GM12865 (cell line): ENCODE data around the gene HCCS.

Source experiments
- DNase-seq: peaks from one replicate; pipeline ENCODE4 v3.0.0; 2010; ENCODE audit warnings: low read depth
- H3K4me3 ChIP-seq: 2 replicates; pipeline ENCODE4 v1.5.1; 2011; ENCODE audit warnings: mild to moderate bottlenecking, low read depth, low read length, control low read depth
- TF ChIP-seq, protein P1 (sequence below): IDR thresholded peaks from 2 replicates; pipeline ENCODE4 v1.5.1; 2011; ENCODE audit warnings: low read length, control low read depth, low read depth, inconsistent platforms; ENCODE audit not compliant: insufficient read depth; ENCODE audit errors: missing control alignments

Gene HCCS

DNA sequence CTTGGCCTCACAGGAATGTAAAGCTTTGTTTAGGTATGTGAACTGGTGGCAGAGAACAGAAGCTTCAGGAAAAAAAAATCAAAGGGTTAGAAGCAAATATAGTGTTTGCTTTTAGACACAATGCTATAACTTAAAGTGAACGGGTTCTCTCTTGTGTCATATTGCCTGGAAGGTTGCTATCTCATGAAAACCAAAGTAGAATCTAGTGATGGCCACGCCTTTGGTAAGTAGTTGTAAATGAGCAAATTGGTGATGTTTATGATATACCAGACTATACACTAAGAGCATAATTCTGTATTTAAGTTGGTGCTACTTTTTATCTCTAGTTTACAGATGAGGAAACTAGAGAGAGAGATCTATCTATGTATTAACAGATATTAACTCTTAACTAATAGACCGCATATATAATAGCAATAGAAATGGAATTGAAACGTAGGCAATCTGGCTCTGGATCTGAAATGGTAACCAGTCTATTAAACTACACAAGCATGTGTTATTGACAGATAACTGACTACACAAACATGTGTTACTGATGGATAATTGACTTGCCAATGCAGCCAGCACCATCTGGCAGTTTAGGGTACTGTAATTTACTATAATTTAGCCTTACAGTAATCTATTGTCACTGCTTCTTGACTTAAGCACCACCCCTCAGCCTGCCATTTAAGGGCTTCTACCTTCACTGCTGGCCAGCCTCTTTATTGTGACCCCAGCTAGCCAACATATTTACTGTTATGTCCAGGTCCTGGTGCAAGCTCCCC is 40.8 kb downstream of the HCCS start:
- no peak overlapping the region for H3K4me3 ChIP-seq
- DNase-seq = no peak
- TF ChIP-seq, protein P1, sequence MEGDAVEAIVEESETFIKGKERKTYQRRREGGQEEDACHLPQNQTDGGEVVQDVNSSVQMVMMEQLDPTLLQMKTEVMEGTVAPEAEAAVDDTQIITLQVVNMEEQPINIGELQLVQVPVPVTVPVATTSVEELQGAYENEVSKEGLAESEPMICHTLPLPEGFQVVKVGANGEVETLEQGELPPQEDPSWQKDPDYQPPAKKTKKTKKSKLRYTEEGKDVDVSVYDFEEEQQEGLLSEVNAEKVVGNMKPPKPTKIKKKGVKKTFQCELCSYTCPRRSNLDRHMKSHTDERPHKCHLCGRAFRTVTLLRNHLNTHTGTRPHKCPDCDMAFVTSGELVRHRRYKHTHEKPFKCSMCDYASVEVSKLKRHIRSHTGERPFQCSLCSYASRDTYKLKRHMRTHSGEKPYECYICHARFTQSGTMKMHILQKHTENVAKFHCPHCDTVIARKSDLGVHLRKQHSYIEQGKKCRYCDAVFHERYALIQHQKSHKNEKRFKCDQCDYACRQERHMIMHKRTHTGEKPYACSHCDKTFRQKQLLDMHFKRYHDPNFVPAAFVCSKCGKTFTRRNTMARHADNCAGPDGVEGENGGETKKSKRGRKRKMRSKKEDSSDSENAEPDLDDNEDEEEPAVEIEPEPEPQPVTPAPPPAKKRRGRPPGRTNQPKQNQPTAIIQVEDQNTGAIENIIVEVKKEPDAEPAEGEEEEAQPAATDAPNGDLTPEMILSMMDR = no peak

DNA sequence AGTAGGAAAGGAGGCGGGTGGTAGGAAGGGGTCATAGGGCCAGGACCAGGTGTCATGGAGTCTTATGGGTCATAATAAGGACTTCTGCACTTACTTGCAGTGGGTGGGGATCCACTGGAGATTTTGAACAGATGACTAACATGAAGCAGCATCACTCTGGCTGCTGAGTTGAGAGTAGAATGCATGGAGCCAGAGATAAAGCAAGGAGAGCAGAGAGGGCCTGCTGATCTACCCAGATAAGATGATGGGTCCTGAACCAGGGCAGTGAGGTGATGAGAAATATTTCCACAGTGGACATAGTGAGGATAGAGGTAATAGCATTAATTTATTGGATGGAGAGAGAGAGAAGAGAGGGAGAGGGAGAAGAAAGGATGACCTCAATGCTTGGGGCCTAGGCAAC is 48.0 kb downstream of the HCCS start:
- TF ChIP-seq, protein P1 = no peak
- DNase-seq = no peak
- no peak overlapping the region for H3K4me3 ChIP-seq

DNA sequence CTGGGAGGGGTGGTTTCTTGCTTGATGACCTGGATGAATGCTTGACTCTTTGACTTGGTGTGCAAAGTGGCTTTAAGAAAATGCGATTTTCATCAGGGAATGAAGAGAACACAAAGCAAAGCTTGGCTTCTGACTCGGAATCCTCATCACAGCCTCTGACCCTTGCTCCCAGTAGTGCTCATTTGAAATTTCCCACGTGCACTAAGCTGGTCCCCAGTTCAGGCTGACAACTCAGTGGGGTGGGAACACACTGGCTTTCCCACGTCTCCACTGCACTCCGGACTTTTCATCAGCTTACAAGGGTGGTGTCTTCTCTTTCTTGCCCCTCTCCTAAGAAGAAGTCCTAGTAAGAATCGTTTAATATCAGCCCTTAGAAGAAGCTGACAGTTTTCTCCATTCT is 53.3 kb downstream of the HCCS start:
- TF ChIP-seq, protein P1 = no peak
- H3K4me3 ChIP-seq = no peak overlapping the region
- DNase-seq = no peak

DNA sequence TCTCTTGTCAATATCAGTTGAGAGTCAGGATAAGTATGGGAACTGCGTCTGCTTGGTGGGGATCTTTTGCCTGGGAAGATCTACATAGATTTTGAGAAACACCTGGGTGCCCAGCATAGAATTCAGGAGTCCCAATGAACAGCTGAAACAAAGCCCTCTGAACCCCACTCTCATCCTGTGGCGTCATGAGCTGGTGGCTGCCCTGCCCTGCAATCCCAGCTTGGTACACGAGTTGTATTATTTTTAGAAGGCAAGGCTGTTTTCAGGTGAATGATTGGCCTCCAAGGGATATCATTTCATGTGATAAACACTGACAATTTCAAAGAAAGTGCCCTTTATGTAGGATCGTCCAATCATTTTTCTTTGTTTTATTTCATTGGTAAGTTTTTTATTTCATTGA is 60.8 kb downstream of the HCCS start:
- H3K4me3 ChIP-seq = no peak overlapping the region
- TF ChIP-seq, protein P1 = no peak

DNA sequence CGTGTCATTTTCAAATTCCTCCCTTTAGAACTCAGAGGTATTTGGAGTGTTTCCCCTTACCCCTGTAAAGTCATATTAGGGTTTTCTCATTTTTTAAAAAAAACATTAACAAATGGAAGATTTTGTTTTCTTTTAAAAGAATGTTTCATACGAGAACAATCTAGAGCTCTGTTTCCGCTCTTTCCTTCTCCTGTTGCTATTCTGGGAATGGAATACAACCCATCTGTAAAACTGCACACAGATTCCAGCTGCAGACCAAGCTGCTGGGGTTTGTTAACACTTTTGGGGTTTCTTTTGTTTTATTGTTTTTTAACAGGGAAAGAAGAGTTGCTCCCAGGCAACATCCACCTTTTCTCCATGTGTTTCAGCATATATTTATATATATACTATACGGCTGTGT is 61.3 kb downstream of the HCCS start:
- no peak for DNase-seq
- TF ChIP-seq, protein P1 = no peak

More for the DNA sequence above, 60.8 kb downstream of the HCCS start:
- DNase-seq = no peak

More for the DNA sequence above, 61.3 kb downstream of the HCCS start:
- no peak overlapping the region for H3K4me3 ChIP-seq
